Mesenchymal stem cell (in vitro differentiated cells and primary cell): ENCODE measurements around the gene DUSP5.

Experiments
- DNase-seq: peaks from one replicate; pipeline ENCODE4 v3.0.0-alpha.2; 2013
- H2AFZ ChIP-seq: one replicate; pipeline ENCODE4 v1.6.1; 2013; ENCODE audit warnings: low read depth, mild to moderate bottlenecking, control low read depth, inconsistent platforms, low read length, moderate library complexity
- H2AK5ac ChIP-seq: 2 replicates; pipeline ENCODE4 v1.6.1; 2013; ENCODE audit warnings: low read length, moderate library complexity, mild to moderate bottlenecking, inconsistent platforms; ENCODE audit not compliant: severe bottlenecking
- H2BK120ac ChIP-seq: one replicate; pipeline ENCODE4 v1.6.1; 2013; ENCODE audit warnings: low read depth, mild to moderate bottlenecking, inconsistent platforms, low read length, moderate library complexity
- H2BK12ac ChIP-seq, 2 experiments: one replicate each; pipeline ENCODE4 v1.6.1; 2013; ENCODE audit warnings: inconsistent platforms in 2 of 2, low read length in 2 of 2, mild to moderate bottlenecking in 2 of 2, moderate library complexity in 2 of 2, control low read depth in 1 of 2
- H2BK15ac ChIP-seq: one replicate; pipeline ENCODE4 v1.6.1; 2013; ENCODE audit warnings: mild to moderate bottlenecking, low read depth, inconsistent platforms; ENCODE audit not compliant: poor library complexity, severe bottlenecking
- H2BK5ac ChIP-seq: 2 replicates; pipeline ENCODE4 v1.6.1; 2013; ENCODE audit warnings: low read depth, mild to moderate bottlenecking, low read length, control low read depth, inconsistent platforms; ENCODE audit not compliant: poor library complexity, severe bottlenecking
- H3K14ac ChIP-seq, 2 experiments: one replicate each; pipeline ENCODE4 v1.6.1; 2013; ENCODE audit warnings: inconsistent platforms in 2 of 2, low read length in 2 of 2, control low read depth in 1 of 2, mild to moderate bottlenecking in 1 of 2, moderate library complexity in 1 of 2
- H3K18ac ChIP-seq, 2 experiments: one replicate each; pipeline ENCODE4 v1.6.1; 2013; ENCODE audit warnings: inconsistent platforms in 2 of 2, low read length in 2 of 2, control low read depth in 1 of 2, low read depth in 1 of 2, mild to moderate bottlenecking in 1 of 2
- H3K23ac ChIP-seq, 2 experiments: one replicate each; pipeline ENCODE4 v1.6.1; 2013; ENCODE audit warnings: inconsistent platforms in 2 of 2, low read length in 2 of 2, mild to moderate bottlenecking in 2 of 2, moderate library complexity in 2 of 2, control low read depth in 1 of 2
- H3K27ac ChIP-seq: 2 replicates; pipeline ENCODE4 v1.5.1; 2013; ENCODE audit warnings: mild to moderate bottlenecking, moderate library complexity, low read length, control low read depth, inconsistent platforms; ENCODE audit not compliant: poor library complexity, severe bottlenecking
- H3K27me3 ChIP-seq, 2 experiments: 2 replicates each; pipeline versions ENCODE4 v1.6.1 to v1.7.0; 2013; ENCODE audit warnings: low read length in 2 of 2, mild to moderate bottlenecking in 2 of 2, moderate library complexity in 2 of 2, control low read depth in 1 of 2, inconsistent platforms in 1 of 2; ENCODE audit not compliant: control insufficient read depth in 1 of 2, insufficient read depth in 1 of 2
- H3K36me3 ChIP-seq, 2 experiments: 2 replicates each; pipeline versions ENCODE4 v1.6.1 to v1.7.0; 2013; ENCODE audit warnings: low read length in 2 of 2, control low read depth in 1 of 2, inconsistent platforms in 1 of 2, low read depth in 1 of 2, mild to moderate bottlenecking in 1 of 2; ENCODE audit not compliant: insufficient read depth in 2 of 2, control insufficient read depth in 1 of 2
- H3K4ac ChIP-seq, 2 experiments: one replicate each; pipeline ENCODE4 v1.6.1; 2013; ENCODE audit warnings: inconsistent platforms in 2 of 2, low read length in 2 of 2, mild to moderate bottlenecking in 2 of 2, moderate library complexity in 2 of 2, control low read depth in 1 of 2, low read depth in 1 of 2
- H3K4me1 ChIP-seq: 2 replicates; pipeline ENCODE4 v1.6.1; 2013; ENCODE audit warnings: low read depth, low read length, control low read depth; ENCODE audit not compliant: control insufficient read depth, insufficient read depth
- H3K4me2 ChIP-seq: 2 replicates; pipeline ENCODE4 v1.6.1; 2013; ENCODE audit warnings: low read length, mild to moderate bottlenecking, inconsistent platforms; ENCODE audit not compliant: poor library complexity, severe bottlenecking
- H3K4me3 ChIP-seq, 2 experiments: 2 replicates each; pipeline versions ENCODE4 v1.5.1 to v1.7.0; 2013; ENCODE audit warnings: low read length in 2 of 2, mild to moderate bottlenecking in 2 of 2, control low read depth in 1 of 2, low read depth in 1 of 2; ENCODE audit not compliant: insufficient read depth in 1 of 2
- H3K79me1 ChIP-seq: replicated peaks from 2 replicates; pipeline ENCODE4 v1.6.1; 2013; ENCODE audit warnings: mild to moderate bottlenecking, control low read depth, low read length, inconsistent platforms; ENCODE audit not compliant: poor library complexity, severe bottlenecking
- H3K9ac ChIP-seq: 2 replicates; pipeline ENCODE4 v1.7.0; 2013; ENCODE audit warnings: mild to moderate bottlenecking, low read length, moderate library complexity
- H3K9me3 ChIP-seq: 2 replicates; pipeline ENCODE4 v1.7.0; 2013; ENCODE audit warnings: mild to moderate bottlenecking, low read length; ENCODE audit not compliant: control insufficient read depth
- H4K8ac ChIP-seq: one replicate; pipeline ENCODE4 v1.6.1; 2013; ENCODE audit warnings: inconsistent platforms, mild to moderate bottlenecking, low read length, moderate library complexity
- H4K91ac ChIP-seq: one replicate; pipeline ENCODE4 v1.6.1; 2013; ENCODE audit warnings: mild to moderate bottlenecking, low read length, inconsistent platforms
- WGBS: methylation state at CpG from one replicate; pipeline ENCODE4 v1.1.7; 2013; ENCODE audit warnings: mixed read lengths; 5-methylcytosine and 5-hydroxymethylcytosine counted together

The DUSP5 gene

DNA sequence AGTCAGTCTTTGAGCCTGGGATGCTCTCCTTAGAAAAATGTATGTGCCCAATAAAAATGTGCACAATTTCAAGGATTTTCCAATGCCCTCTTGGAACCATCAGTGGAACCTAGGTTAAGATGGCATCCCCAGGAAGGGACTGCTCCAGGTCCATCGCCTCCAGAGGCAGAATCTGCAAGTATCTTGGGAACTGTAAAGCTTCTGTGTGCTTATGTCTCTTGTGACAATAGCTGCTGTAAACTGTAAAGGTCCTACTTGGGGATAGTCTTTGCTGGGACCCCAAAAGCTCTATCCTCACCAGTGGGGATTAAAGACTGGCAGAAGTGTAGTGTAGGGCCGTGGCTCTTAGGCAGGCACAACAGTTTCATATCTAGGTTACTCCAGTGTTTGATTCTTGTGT, 11.9 kb downstream of the DUSP5 start:
- 100% methylated on average over 2 of the region's 2 CpGs for WGBS
- Histone ChIP-seq H3K4me1 (peaks cover 14% of the 10 kb centered on the region), H3K4me3 (no peak overlapping the region), H3K27me3 (no peaks in the 10 kb centered on the region), H2AFZ (no peak overlapping the region), H3K23ac (no peak overlapping the region), H2AK5ac (no peak overlapping the region), H3K18ac (no peak overlapping the region), H4K91ac (no peak overlapping the region), H2BK120ac (no peak overlapping the region), H3K9ac (no peak overlapping the region), H3K4ac (no peak overlapping the region), H3K14ac (no peak overlapping the region), H3K9me3 (no peaks in the 10 kb centered on the region), H2BK5ac (no peak overlapping the region), H3K27ac (no peak overlapping the region), H3K4me2 (no peak overlapping the region), H2BK12ac (no peak overlapping the region), H4K8ac (no peak overlapping the region), H2BK15ac (no peak overlapping the region), H3K36me3 (peaks cover 66 to 92% of the 10 kb centered on the region in 2 experiments), H3K79me1 (peaks cover 38% of the 10 kb centered on the region)
- no peak for DNase-seq

DNA sequence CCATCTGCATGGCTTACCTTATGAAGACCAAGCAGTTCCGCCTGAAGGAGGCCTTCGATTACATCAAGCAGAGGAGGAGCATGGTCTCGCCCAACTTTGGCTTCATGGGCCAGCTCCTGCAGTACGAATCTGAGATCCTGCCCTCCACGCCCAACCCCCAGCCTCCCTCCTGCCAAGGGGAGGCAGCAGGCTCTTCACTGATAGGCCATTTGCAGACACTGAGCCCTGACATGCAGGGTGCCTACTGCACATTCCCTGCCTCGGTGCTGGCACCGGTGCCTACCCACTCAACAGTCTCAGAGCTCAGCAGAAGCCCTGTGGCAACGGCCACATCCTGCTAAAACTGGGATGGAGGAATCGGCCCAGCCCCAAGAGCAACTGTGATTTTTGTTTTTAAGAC, 12.4 kb downstream of the DUSP5 start:
- Histone ChIP-seq H2AK5ac (no peak overlapping the region), H3K4me2 (no peak overlapping the region), H2BK12ac (no peak overlapping the region), H4K8ac (no peak overlapping the region), H3K36me3 (peaks cover 65 to 91% of the 10 kb centered on the region in 2 experiments), H3K27ac (no peak overlapping the region), H3K18ac (no peak overlapping the region), H3K4me3 (no peak overlapping the region), H3K9me3 (no peaks in the 10 kb centered on the region), H2BK15ac (no peak overlapping the region), H3K27me3 (no peaks in the 10 kb centered on the region), H2BK5ac (no peak overlapping the region), H3K4ac (no peak overlapping the region), H4K91ac (no peak overlapping the region), H3K79me1 (peaks cover 39% of the 10 kb centered on the region), H3K9ac (no peak overlapping the region), H3K23ac (no peak overlapping the region), H2BK120ac (no peak overlapping the region), H2AFZ (no peak overlapping the region), H3K4me1 (peaks cover 14% of the 10 kb centered on the region), H3K14ac (no peak overlapping the region)
- 97% methylated on average over 9 of the region's 9 CpGs for WGBS
- no peak for DNase-seq

DNA sequence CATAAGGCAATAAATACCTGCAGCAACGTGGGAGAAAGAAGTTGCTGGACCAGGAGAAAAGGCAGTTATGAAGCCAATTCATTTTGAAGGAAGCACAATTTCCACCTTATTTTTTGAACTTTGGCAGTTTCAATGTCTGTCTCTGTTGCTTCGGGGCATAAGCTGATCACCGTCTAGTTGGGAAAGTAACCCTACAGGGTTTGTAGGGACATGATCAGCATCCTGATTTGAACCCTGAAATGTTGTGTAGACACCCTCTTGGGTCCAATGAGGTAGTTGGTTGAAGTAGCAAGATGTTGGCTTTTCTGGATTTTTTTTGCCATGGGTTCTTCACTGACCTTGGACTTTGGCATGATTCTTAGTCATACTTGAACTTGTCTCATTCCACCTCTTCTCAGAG, 13.0 kb downstream of the DUSP5 start:
- Histone ChIP-seq H3K4me1 (peaks cover 14% of the 10 kb centered on the region), H3K23ac (no peak overlapping the region), H3K18ac (no peak overlapping the region), H2BK5ac (no peak overlapping the region), H3K27me3 (no peaks in the 10 kb centered on the region), H3K4me3 (no peak overlapping the region), H3K27ac (no peak overlapping the region), H2AFZ (no peak overlapping the region), H3K4ac (no peak overlapping the region), H3K36me3 (peaks cover 65 to 91% of the 10 kb centered on the region in 2 experiments), H2BK15ac (no peak overlapping the region), H2AK5ac (no peak overlapping the region), H2BK120ac (no peak overlapping the region), H3K9ac (no peak overlapping the region), H3K79me1 (peaks cover 36% of the 10 kb centered on the region), H3K14ac (no peak overlapping the region), H4K91ac (no peak overlapping the region), H3K9me3 (no peaks in the 10 kb centered on the region), H2BK12ac (no peak overlapping the region), H3K4me2 (no peak overlapping the region), H4K8ac (no peak overlapping the region)
- DNase-seq: no peak
- 100% methylated on average over 3 of the region's 3 CpGs for WGBS

DNA sequence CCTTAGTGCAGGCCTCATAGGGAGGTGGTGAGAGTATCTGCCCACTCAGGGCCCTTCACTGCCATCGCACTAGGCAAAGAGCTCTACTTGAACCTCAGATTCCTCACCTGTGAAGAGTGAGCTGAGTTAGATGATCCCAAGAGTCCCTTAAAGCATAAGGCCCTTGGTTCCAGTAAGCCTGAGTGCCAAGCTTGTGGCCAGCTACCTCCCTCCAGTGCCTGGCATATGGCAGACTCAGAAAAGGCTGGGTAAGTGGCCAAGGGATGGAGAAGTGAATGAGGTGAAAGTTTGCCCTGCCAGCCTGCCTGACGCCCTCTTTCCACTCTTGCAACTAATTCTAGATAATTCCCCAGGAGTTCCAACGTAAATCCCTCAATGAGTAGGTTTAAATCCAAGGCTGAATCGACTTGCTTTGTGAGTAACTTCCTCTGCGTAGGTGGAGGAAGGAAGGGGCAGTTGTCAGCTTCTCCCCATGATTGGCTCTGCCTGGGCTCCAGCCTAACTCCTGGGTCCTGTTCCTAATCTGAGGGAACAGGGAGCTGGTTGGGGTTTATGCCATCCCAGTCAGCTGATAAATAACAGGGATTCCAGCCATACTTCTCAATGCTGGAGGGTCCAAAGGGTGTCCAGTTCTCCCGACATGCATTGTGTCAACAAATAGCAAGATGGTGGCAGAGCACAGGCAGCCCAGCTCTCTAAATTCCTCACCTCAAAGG, 14.2 kb downstream of the DUSP5 start:
- no peaks in the 10 kb centered on the region for H3K9me3 ChIP-seq
- H3K27ac ChIP-seq: peak overlapping the region; percentile 55
- H4K91ac ChIP-seq: no peak overlapping the region
- H3K79me1 ChIP-seq: peaks cover 34% of the 10 kb centered on the region
- H3K4me2 ChIP-seq: no peak overlapping the region
- H3K36me3 ChIP-seq: peaks cover 57 to 86% of the 10 kb centered on the region in 2 experiments
- H3K23ac ChIP-seq: no peak overlapping the region
- peak overlapping the region; percentile 70 for H2AK5ac ChIP-seq
- peak overlapping the region; percentile 32 for H4K8ac ChIP-seq
- no peak for DNase-seq
- H2BK12ac ChIP-seq: peak overlapping the region in 1 of 2 experiments; percentile 65
- no peaks in the 10 kb centered on the region for H3K27me3 ChIP-seq
- H3K18ac ChIP-seq: peak overlapping the region; percentile 28 to 40
- H2BK15ac ChIP-seq: no peak overlapping the region
- no peak overlapping the region for H3K14ac ChIP-seq
- WGBS: 83% methylated on average over 5 of the region's 6 CpGs
- peak overlapping the region in 1 of 2 experiments; percentile 42 for H3K4ac ChIP-seq
- H3K4me3 ChIP-seq: no peak overlapping the region
- H3K4me1 ChIP-seq: peaks cover 14% of the 10 kb centered on the region
- peak overlapping the region; percentile 62 for H3K9ac ChIP-seq
- no peak overlapping the region for H2AFZ ChIP-seq
- no peak overlapping the region for H2BK120ac ChIP-seq
- no peak overlapping the region for H2BK5ac ChIP-seq
